Activated T-helper 1 cell treated with anti-CD3 and anti-CD28 coated beads, Interleukin-12 subunit alpha, Interleukin-12 subunit beta, Interleukin-2, Interleukin-4 antibody, amounts not matched to agents 30 ng/mL and 10 ng/mL and 1 ng/mL, durations not matched to agents 14 hours and 24 hours and 36 hours (primary cell): Measurements from ENCODE around the gene WDR93. TPM values are rescaled to one million over a fixed set of nuclear protein-coding genes. Genes with fewer than 3 reads are reported as not detected.
"Not testable (repeated sequence)": the region's sequence is repeated elsewhere in the genome, so short reads cannot be mapped to it uniquely, and the experiment has no call there.

Source experiments
- DNase-seq: peaks from one replicate; pipeline ENCODE4 v3.0.0; 2021; ENCODE audit warnings: low spot score
- H3K27ac Mint-ChIP-seq: one replicate; pipeline ENCODE4 v1.8.0; 2021; ENCODE audit warnings: mild to moderate bottlenecking, mixed read lengths
- H3K27me3 Mint-ChIP-seq: one replicate; pipeline ENCODE4 v1.8.0; 2022; ENCODE audit warnings: mild to moderate bottlenecking, moderate library complexity, mixed read lengths; ENCODE audit not compliant: insufficient read depth
- H3K36me3 Mint-ChIP-seq: one replicate; pipeline ENCODE4 v1.8.0; 2021; ENCODE audit warnings: low read depth, mixed read lengths
- H3K4me1 Mint-ChIP-seq: one replicate; pipeline ENCODE4 v1.8.0; 2021; ENCODE audit warnings: low read depth, mixed read lengths
- H3K4me3 Mint-ChIP-seq: one replicate; pipeline ENCODE4 v1.8.0; 2021; ENCODE audit warnings: mild to moderate bottlenecking, moderate library complexity, mixed read lengths
- H3K9me3 Mint-ChIP-seq: one replicate; pipeline ENCODE4 v1.8.0; 2021; ENCODE audit warnings: mixed read lengths
- intact Hi-C: fragments of 100-400 bp; cut with micrococcal nuclease; formaldehyde crosslinking; loops from one replicate; pipeline ENCODE4 v1.15.1; 2024
- total RNA-seq: library from RNA; stranded (reverse); gene quantifications from 2 replicates; pipeline ENCODE4 v1.2.3, GENCODE V29; 2022

Gene WDR93
- total RNA-seq, 1 donor from 2014 or later, result not detected

DNA sequence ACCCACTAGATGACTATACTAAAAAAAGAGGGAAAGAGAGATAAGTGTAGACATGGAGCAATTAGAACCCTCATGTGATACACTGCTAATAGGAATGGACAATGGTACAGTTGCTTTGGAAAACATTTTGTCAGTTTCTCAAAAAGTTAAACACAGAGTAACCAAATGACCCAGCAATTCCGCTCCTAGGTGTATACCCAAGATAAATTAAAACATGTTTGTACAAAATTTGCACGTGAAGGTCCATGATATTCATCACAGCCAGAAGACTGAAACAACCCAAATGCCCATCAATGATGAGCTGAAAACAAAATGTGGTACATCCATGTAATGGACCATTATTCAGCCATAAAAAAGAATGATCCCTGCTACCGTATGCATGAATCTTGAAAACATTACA, 97.3 kb downstream of the WDR93 start:
- peaks cover 8% of the 10 kb centered on the region for H3K9me3 Mint-ChIP-seq
- H3K27ac Mint-ChIP-seq, result no peak overlapping the region
- H3K4me3 Mint-ChIP-seq, result no peak overlapping the region
- H3K27me3 Mint-ChIP-seq, result peaks cover 5% of the 10 kb centered on the region
- intact Hi-C loops, result no loop called here
- H3K4me1 Mint-ChIP-seq, result peaks cover 4% of the 10 kb centered on the region
- DNase-seq, result no peak
- H3K36me3 Mint-ChIP-seq, result no peaks in the 10 kb centered on the region

DNA sequence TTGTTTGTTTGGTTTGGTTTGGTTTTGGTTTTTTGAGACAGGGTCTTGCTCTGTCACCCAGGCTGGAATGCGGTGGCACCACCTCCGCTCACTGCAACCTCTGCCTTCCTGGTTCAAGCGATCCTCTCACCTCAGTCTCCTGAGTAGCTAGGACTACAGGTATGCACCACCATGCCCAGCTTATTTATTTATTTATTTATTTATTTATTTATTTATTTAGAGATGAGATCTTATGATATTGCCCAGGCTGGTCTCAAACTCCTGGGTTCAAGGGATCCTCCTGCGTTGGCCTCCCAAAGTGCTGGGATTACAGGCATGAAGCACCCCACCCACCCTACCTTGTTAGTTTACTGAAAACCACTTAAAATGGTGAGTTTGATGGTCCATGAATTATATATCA, 98.0 kb downstream of the WDR93 start:
- H3K36me3 Mint-ChIP-seq, intact Hi-C loops, DNase-seq: not testable (repeated sequence)

DNA sequence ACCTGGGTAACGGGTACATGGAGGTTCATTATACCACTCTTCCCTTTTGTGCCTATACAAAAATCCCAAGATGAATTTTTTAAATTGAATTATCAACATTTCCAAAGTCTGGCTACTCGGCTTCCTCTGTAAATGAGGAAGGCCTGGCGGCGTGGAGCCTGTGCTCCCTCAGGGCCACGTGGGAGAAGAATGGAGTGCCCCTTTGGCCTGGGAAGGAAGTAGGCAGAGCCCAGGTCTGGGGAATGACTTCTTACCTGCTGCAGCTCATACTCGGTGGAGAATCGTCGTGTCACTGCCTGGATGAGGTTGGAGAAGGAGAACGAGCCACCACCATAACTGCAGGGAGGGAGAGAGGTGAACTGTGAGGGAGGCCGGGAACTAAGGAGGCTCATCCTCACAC, 99.6 kb downstream of the WDR93 start:
- Mint-ChIP-seq H3K4me3 (no peak overlapping the region), H3K27me3 (peaks cover 9% of the 10 kb centered on the region), H3K27ac (no peak overlapping the region), H3K9me3 (peaks cover 8% of the 10 kb centered on the region), H3K4me1 (no peaks in the 10 kb centered on the region), H3K36me3 (no peaks in the 10 kb centered on the region)
- intact Hi-C loops, result no loop called here
- DNase-seq, result no peak

More for the DNA sequence above, 98.0 kb downstream of the WDR93 start:
- H3K9me3 Mint-ChIP-seq, H3K27ac Mint-ChIP-seq, H3K4me1 Mint-ChIP-seq, H3K27me3 Mint-ChIP-seq, H3K4me3 Mint-ChIP-seq: not testable (repeated sequence)

DNA sequence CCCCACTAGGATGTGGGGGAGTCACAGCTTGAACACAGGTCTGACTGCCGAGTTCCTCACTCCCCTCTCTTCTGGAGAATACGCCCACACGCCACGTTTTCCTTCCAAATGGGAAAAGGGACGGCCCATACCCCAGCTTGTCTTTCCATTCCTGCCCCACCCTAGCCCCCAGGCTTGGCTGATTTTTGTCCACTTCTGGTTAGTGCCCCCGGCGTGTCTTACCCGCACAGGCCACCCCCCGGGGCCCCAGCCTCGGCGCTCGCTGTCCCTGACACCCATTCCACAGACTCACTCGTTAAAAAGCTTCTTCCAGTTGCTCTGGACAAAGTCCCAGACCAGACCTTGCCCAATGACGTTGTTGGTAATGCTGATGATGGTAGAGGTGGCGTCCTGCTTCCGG, 100.0 kb downstream of the WDR93 start:
- no peak overlapping the region for H3K27ac Mint-ChIP-seq
- peaks cover 9% of the 10 kb centered on the region for H3K27me3 Mint-ChIP-seq
- H3K4me1 Mint-ChIP-seq, result no peaks in the 10 kb centered on the region
- no peak for DNase-seq
- intact Hi-C loops, result no loop called here
- H3K36me3 Mint-ChIP-seq, result no peaks in the 10 kb centered on the region
- no peak overlapping the region for H3K4me3 Mint-ChIP-seq
- peaks cover 8% of the 10 kb centered on the region for H3K9me3 Mint-ChIP-seq

DNA sequence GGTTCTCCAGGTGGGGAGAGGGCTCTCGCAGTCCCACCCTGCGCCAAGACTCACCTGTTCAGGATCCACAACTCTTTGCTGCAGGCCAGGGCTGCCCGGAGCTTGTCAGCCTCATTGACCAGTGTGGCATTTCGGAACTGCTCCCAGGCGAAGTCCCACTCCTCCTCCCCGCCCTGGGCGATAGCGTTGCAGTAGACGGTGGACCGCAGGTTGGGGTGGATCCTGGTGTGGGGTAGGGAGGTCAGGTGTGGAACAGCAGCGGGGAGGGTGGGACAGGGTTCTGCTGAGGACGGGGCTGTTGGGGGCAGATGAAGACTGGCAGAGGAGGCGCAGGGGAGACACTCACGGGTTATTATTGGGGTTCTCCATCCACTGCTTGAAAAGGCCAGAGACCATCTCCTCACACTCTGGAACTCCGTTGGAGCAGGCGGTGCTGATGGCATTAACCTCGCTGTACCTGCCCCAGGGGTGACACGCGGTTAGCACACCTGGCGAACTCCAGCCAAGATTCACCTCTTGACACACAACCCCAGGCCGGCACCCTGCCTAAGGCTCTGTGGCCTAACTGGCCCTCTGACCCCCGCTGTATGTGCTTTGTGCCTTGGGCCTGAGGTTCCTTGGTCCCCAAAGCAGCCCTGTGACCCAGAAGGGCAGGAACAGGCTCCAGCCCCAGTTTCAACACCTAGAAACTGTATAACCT, 101.6 kb downstream of the WDR93 start:
- H3K4me1 Mint-ChIP-seq, result no peaks in the 10 kb centered on the region
- H3K36me3 Mint-ChIP-seq, result no peaks in the 10 kb centered on the region
- H3K9me3 Mint-ChIP-seq, result peaks cover 8% of the 10 kb centered on the region
- H3K27ac Mint-ChIP-seq, result no peak overlapping the region
- intact Hi-C loops, result no loop called here
- DNase-seq, result no peak
- peaks cover 6% of the 10 kb centered on the region for H3K27me3 Mint-ChIP-seq
- H3K4me3 Mint-ChIP-seq, result no peak overlapping the region

Other genes starting within 250 kb of the WDR93 start
- gene RHCG, start 194.2 kb upstream of the WDR93 start, total RNA-seq, result not detected in 2 replicates
- gene TICRR, start 115.3 kb upstream of the WDR93 start, total RNA-seq, result 17.6 and 19.2 TPM in 2 replicates
- gene KIF7, start 35.3 kb upstream of the WDR93 start, total RNA-seq, result 2.4 and 2.7 TPM in 2 replicates
- gene PLIN1, start 11.4 kb upstream of the WDR93 start, total RNA-seq, result not detected in 2 replicates
- gene PEX11A, start 57 bp upstream of the WDR93 start, total RNA-seq, result 0.66 and 1.0 TPM in 2 replicates
- 4.6 and 6.6 TPM in 2 replicates for gene MESP1, start 60.4 kb downstream of the WDR93 start, total RNA-seq
- 0.10 TPM in 1 of 2 replicates, not detected in the other for gene MESP2, start 85.5 kb downstream of the WDR93 start, total RNA-seq
- 0.44 and 0.67 TPM in 2 replicates for gene ANPEP, start 124.0 kb downstream of the WDR93 start, total RNA-seq
- gene AP3S2, start 203.2 kb downstream of the WDR93 start, total RNA-seq, result 21.4 and 24.7 TPM in 2 replicates
- gene ARPIN, start 222.1 kb downstream of the WDR93 start, total RNA-seq, result not detected in 2 replicates